H1 (cell line): ENCODE measurements around the gene SRGAP3. TPM values are rescaled to one million over a fixed set of nuclear protein-coding genes. Genes with fewer than 3 reads are reported as not detected.
A peak's percentile ranks its signal among the peaks of the same experiment; 100 is the strongest.

Source experiments
- CTCF ChIA-PET: fragments of 300-600 bp; sonication (Branson Sonifier 250); formaldehyde crosslinking; loops from one replicate; lab custom pipeline; 2021; ENCODE audit not compliant: partially characterized antibody; lab: Charles Lee
- POLR2A ChIA-PET: fragments of 300-600 bp; sonication (Branson Sonifier 250); formaldehyde crosslinking; loops from one replicate; lab custom pipeline; 2021; ENCODE audit warnings: inconsistent platforms; ENCODE audit not compliant: partially characterized antibody; lab: Charles Lee
- DNase-seq, 2 experiments: peaks; one replicate each; pipeline versions ENCODE4 v3.0.0 to v3.0.0-alpha.2; 2010 to 2022; ENCODE audit warnings: low spot score in 2 of 2, low read depth in 1 of 2, mixed read lengths in 1 of 2
- FAIRE-seq: peaks from 2 replicates; lab custom pipeline; 2011; peaks lifted over from hg19 to GRCh38; lab: Jason Lieb, UNC
- H2AFZ ChIP-seq: 2 replicates; pipeline ENCODE4 v1.8.1; 2012; ENCODE audit warnings: low read length, inconsistent platforms
- H2AK5ac ChIP-seq: 2 replicates; pipeline ENCODE4 v1.6.1; 2013; ENCODE audit warnings: low read depth, low read length
- H2BK120ac ChIP-seq: replicated peaks from 2 replicates; pipeline ENCODE3; 2013; ENCODE audit warnings: low read depth, low read length, inconsistent platforms
- H2BK12ac ChIP-seq: 2 replicates; pipeline ENCODE4 v1.6.1; 2013; ENCODE audit warnings: low read depth, low read length
- H2BK15ac ChIP-seq: 2 replicates; pipeline ENCODE4 v1.6.1; 2013; ENCODE audit warnings: low read length
- H2BK20ac ChIP-seq: 2 replicates; pipeline ENCODE4 v1.6.1; 2013; ENCODE audit warnings: low read length
- H2BK5ac ChIP-seq: 2 replicates; pipeline ENCODE4 v1.6.1; 2013; ENCODE audit warnings: low read depth, low read length
- H3K14ac ChIP-seq: 2 replicates; pipeline ENCODE4 v1.6.1; 2013; ENCODE audit warnings: inconsistent platforms; ENCODE audit not compliant: insufficient read length
- H3K18ac ChIP-seq: 2 replicates; pipeline ENCODE4 v1.6.1; 2013; ENCODE audit warnings: low read length; ENCODE audit errors: extremely low read depth
- H3K23ac ChIP-seq: 2 replicates; pipeline ENCODE4 v1.6.1; 2013; ENCODE audit warnings: inconsistent platforms; ENCODE audit not compliant: insufficient read length
- H3K23me2 ChIP-seq: 2 replicates; pipeline ENCODE4 v1.6.1; 2013; ENCODE audit warnings: low read depth, low read length
- H3K27ac ChIP-seq: 2 replicates; pipeline ENCODE4 v1.6.1; 2011; ENCODE audit warnings: low read depth, low read length, inconsistent platforms
- H3K27me3 ChIP-seq, 4 experiments: replicated peaks in 1 of 4; 1 replicate in 1 of 4; 2 replicates in 3 of 4; pipeline versions ENCODE4 v1.6.1 to v1.8.1; 2011 to 2013; ENCODE audit warnings: low read length in 3 of 4, mild to moderate bottlenecking in 3 of 4, inconsistent platforms in 2 of 4, mixed read lengths in 2 of 4, moderate library complexity in 1 of 4; ENCODE audit not compliant: control insufficient read depth in 3 of 4, insufficient read depth in 3 of 4; ENCODE audit errors: extremely low read depth in 1 of 4
- H3K36me3 ChIP-seq, 4 experiments: 2 replicates each; pipeline versions ENCODE4 v1.6.1 to v1.8.1; 2011 to 2013; ENCODE audit warnings: mild to moderate bottlenecking in 4 of 4, low read length in 3 of 4, moderate library complexity in 2 of 4, control low read depth in 1 of 4, inconsistent platforms in 1 of 4; ENCODE audit not compliant: insufficient read depth in 4 of 4, control insufficient read depth in 2 of 4
- H3K4ac ChIP-seq: replicated peaks from 2 replicates; pipeline ENCODE3; 2013; ENCODE audit warnings: low read length, low read depth, mixed read lengths, inconsistent platforms; ENCODE audit not compliant: insufficient read length
- H3K4me1 ChIP-seq, 4 experiments: replicated peaks in 1 of 4; 1 replicate in 1 of 4; 2 replicates in 3 of 4; pipeline versions ENCODE4 v1.6.1 to v1.8.1; 2011 to 2013; ENCODE audit warnings: low read length in 3 of 4, inconsistent platforms in 2 of 4, mixed read lengths in 1 of 4; ENCODE audit not compliant: insufficient read depth in 4 of 4, control insufficient read depth in 3 of 4
- H3K4me2 ChIP-seq, 2 experiments: 2 replicates each; pipeline versions ENCODE4 v1.6.1 to v1.8.1; 2011 to 2013; ENCODE audit warnings: low read depth in 2 of 2, low read length in 2 of 2, control low read depth in 1 of 2, inconsistent platforms in 1 of 2, mild to moderate bottlenecking in 1 of 2; ENCODE audit not compliant: insufficient read depth in 1 of 2
- H3K4me3 ChIP-seq, 4 experiments: fragments of 200-600, 300-600 bp in 1 of 4; sonication (generic), shearing (Covaris generic), sonication (Bioruptor Twin) in 1 of 4; 2 replicates each; pipeline versions ENCODE4 v1.5.1 to v1.8.1; 2011 to 2016; ENCODE audit warnings: low read length in 4 of 4, low read depth in 3 of 4, control low read depth in 2 of 4, inconsistent platforms in 2 of 4, mild to moderate bottlenecking in 2 of 4, mixed read lengths in 1 of 4, moderate library complexity in 1 of 4; ENCODE audit not compliant: insufficient read depth in 2 of 4; ENCODE audit errors: extremely low read depth in 1 of 4
- H3K56ac ChIP-seq: replicated peaks from 2 replicates; pipeline ENCODE3; 2013; ENCODE audit warnings: low read depth, mild to moderate bottlenecking, mixed read lengths, low read length, inconsistent platforms; ENCODE audit not compliant: insufficient read length
- H3K79me1 ChIP-seq: 2 replicates; pipeline ENCODE4 v1.6.1; 2013; ENCODE audit warnings: low read depth, low read length, control low read depth
- H3K79me2 ChIP-seq, 2 experiments: 2 replicates each; pipeline versions ENCODE4 v1.6.1 to v1.8.1; 2012 to 2013; ENCODE audit warnings: low read length in 2 of 2, mild to moderate bottlenecking in 2 of 2, inconsistent platforms in 1 of 2; ENCODE audit not compliant: insufficient read depth in 2 of 2, control insufficient read depth in 1 of 2
- H3K9ac ChIP-seq, 4 experiments: replicated peaks in 1 of 4; 1 replicate in 1 of 4; 2 replicates in 3 of 4; pipeline versions ENCODE4 v1.6.1 to v1.8.1; 2011 to 2013; ENCODE audit warnings: low read depth in 3 of 4, low read length in 3 of 4, control low read depth in 2 of 4, mild to moderate bottlenecking in 2 of 4, moderate library complexity in 2 of 4, inconsistent platforms in 1 of 4; ENCODE audit errors: extremely low read depth in 1 of 4
- H3K9me3 ChIP-seq, 2 experiments: 2 replicates each; pipeline versions ENCODE4 v1.6.1 to v1.8.1; 2012 to 2013; ENCODE audit warnings: mild to moderate bottlenecking in 2 of 2, moderate library complexity in 2 of 2, control low read depth in 1 of 2, inconsistent platforms in 1 of 2, low read depth in 1 of 2, low read length in 1 of 2, mixed read lengths in 1 of 2; ENCODE audit not compliant: insufficient read depth in 2 of 2
- H4K20me1 ChIP-seq, 2 experiments: replicated peaks in 1 of 2; 2 replicates each; pipeline versions ENCODE3 to v1.8.1; 2011 to 2013; ENCODE audit warnings: inconsistent platforms in 2 of 2, low read length in 2 of 2, mild to moderate bottlenecking in 1 of 2; ENCODE audit not compliant: insufficient read depth in 2 of 2, control insufficient read depth in 1 of 2
- H4K5ac ChIP-seq: 2 replicates; pipeline ENCODE4 v1.6.1; 2013; ENCODE audit warnings: low read length, low read depth, mixed read lengths, inconsistent platforms; ENCODE audit not compliant: insufficient read length
- H4K8ac ChIP-seq: 2 replicates; pipeline ENCODE4 v1.8.0; 2013; ENCODE audit warnings: mild to moderate bottlenecking, moderate library complexity, low read length, inconsistent platforms; ENCODE audit not compliant: insufficient read depth; ENCODE audit errors: extremely low read depth
- H4K91ac ChIP-seq: replicated peaks from 2 replicates; pipeline ENCODE3; 2013; ENCODE audit warnings: low read length, mixed read lengths, inconsistent platforms; ENCODE audit not compliant: insufficient read length
- KDM1A ChIP-seq: fragments of 200-600, 300-600 bp; sonication (generic); IDR thresholded peaks from 2 replicates; pipeline ENCODE4 v1.7.1; 2016; ENCODE audit warnings: mild to moderate bottlenecking, low read length, borderline replicate concordance
- POU5F1 ChIP-seq: IDR thresholded peaks from 2 replicates; pipeline ENCODE4 v1.6.1; 2011; ENCODE audit warnings: low read depth, mild to moderate bottlenecking, low read length, moderate library complexity
- RAD21 ChIP-seq, 2 experiments: IDR thresholded peaks in 1 of 2; conservative IDR thresholded peaks in 1 of 2; 2 replicates each; pipeline ENCODE4 v1.6.1; 2011; ENCODE audit warnings: low read depth in 2 of 2, low read length in 2 of 2, improper control_type of control experiment in 1 of 2, inconsistent platforms in 1 of 2, mild to moderate bottlenecking in 1 of 2, moderate library complexity in 1 of 2
- RBBP5 ChIP-seq: IDR thresholded peaks from 2 replicates; pipeline ENCODE4 v1.7.1; 2012; ENCODE audit warnings: low read depth, mild to moderate bottlenecking, inconsistent platforms, low read length, moderate library complexity, borderline replicate concordance
- TBP ChIP-seq: IDR thresholded peaks from 2 replicates; pipeline ENCODE4 v1.6.1; 2011; ENCODE audit warnings: low read depth, low read length, improper control_type of control experiment
- WGBS, 2 experiments: shearing (Covaris generic) in 1 of 2; methylation state at CpG; one replicate each; pipeline versions ENCODE4 v1.1.6 to v1.1.7; 2013 to 2015; ENCODE audit warnings: low lambda C conversion rate in 2 of 2, mixed read lengths in 2 of 2, inconsistent platforms in 1 of 2, low coverage in 1 of 2, missing lambda C conversion rate in 1 of 2; ENCODE audit not compliant: insufficient replicate concordance in 2 of 2, insufficient coverage in 1 of 2, insufficient read length in 1 of 2; ENCODE audit errors: extremely low coverage in 1 of 2, missing lambda C conversion rate in 1 of 2; 5-methylcytosine and 5-hydroxymethylcytosine counted together
- polyA plus RNA-seq, 7 experiments: library from polyadenylated mRNA; depleted of rRNA in 3 of 7; stranded (reverse) in 5 of 7; unstranded in 2 of 7; fragments of >200 nt in 5 of 7; fragments of 200-250 nt in 2 of 7; gene quantifications; 1 replicate in 5 of 7; 2 replicates in 1 of 7; 4 replicates in 1 of 7; pipeline versions ENCODE4 v1.2.1 to v1.2.3, GENCODE V29; 2011 to 2013; ENCODE audit warnings: missing spikeins in 2 of 7, mixed read lengths in 2 of 7
- total RNA-seq: library from RNA; stranded (reverse); fragmentation: NEBNext Ultra II Directional; extraction: Animal tissue kit (Norgen Biotek cat#: 25700); gene quantifications from 2 replicates; pipeline ENCODE4 v1.2.1, GENCODE V29; 2021
- TF ChIP-seq, protein P1 (sequence below): IDR thresholded peaks from 2 replicates; pipeline ENCODE4 v1.6.1; 2012; ENCODE audit warnings: low read length, inconsistent platforms

SRGAP3 gene
- total and polyA plus RNA-seq, 2 of the 8 experiments (the other 6 are each of a cell fraction or from before 2014, with no cell fraction given) = 5.8 to 11.4 TPM

DNA sequence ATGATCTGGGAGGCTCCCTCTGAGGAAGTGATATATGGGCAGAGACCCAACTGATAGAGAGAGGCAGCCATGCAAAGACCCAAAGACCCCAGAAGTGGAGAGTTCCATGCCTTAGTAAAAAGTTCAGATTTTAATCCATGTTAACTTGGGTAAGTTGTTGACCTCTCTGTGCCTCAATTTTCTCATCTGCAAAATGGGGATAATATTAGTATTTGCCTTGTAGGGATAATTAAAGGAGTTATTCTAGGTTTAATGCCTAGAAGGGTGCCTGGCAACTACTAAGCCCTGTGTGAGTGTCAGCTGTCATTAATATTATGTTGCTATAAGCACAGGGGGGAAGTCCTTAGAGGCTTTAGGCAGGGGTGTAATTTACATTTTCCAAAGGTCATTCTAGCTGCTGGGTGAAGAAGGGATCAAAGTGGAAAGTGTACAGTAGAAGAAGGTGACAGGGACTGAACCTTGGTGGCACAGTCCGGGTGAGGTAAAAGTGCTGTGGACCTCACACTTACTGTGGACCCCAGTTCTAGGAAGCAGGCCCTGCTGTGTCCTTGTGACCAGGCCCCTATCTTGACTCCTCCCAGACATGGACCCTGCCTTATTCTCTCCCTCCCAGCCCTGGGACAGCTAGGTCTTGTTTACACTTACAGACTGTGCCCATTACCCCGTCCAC, 283.2 kb downstream of the SRGAP3 start:
- no peaks in the 10 kb centered on the region for H3K36me3 ChIP-seq
- ChIA-PET POLR2A (interaction anchor here (1.1 to 1.7 kb wide), 2 partner anchors 14 to 397 kb away, joined by 3 to 4 read pairs; partner anchors contain the start of gene THUMPD3), CTCF (interaction anchor here (0.5 to 2.8 kb wide), 8 partner anchors 10 to 370 kb away, joined by 3 to 20 read pairs (median 4); no protein-coding TSS in a partner anchor)
- no peaks in the 10 kb centered on the region for H3K9me3 ChIP-seq
- peak overlapping the region; percentile 8; the same call in 1 of the 2 replicates for H2BK5ac ChIP-seq
- no peak overlapping the region for H2BK120ac ChIP-seq
- H3K56ac ChIP-seq = no peak overlapping the region
- H3K23me2 ChIP-seq = peaks cover 3% of the 10 kb centered on the region; the same call in 1 of the 2 replicates
- peaks cover 11 to 18% of the 10 kb centered on the region in 2 experiments for H3K79me2 ChIP-seq
- H4K8ac ChIP-seq = no peak overlapping the region
- H3K23ac ChIP-seq = no peak overlapping the region
- no peak overlapping the region for H3K9ac ChIP-seq
- peaks cover 0 to 10% (median 6%) of the 10 kb centered on the region in 4 experiments; a peak in 5 of 7 replicates for H3K4me1 ChIP-seq
- H4K91ac ChIP-seq = no peak overlapping the region
- H2AK5ac ChIP-seq = no peak overlapping the region
- no peak overlapping the region for H3K14ac ChIP-seq
- H3K18ac ChIP-seq = no peak overlapping the region
- H3K27me3 ChIP-seq = 0 out of 7 replicates have a peak, but pooled peaks cover 0 to 1% (median 0%) of the 10 kb centered on the region in 4 experiments
- peaks cover 11% of the 10 kb centered on the region for H3K79me1 ChIP-seq
- no peak overlapping the region for H2AFZ ChIP-seq
- H2BK15ac ChIP-seq = no peak overlapping the region
- 88% methylated on average over 2 of the region's 2 CpGs; no CpG with 5 or more reads in 1 of the 2 experiments for WGBS, 2 experiments
- peaks cover 0 to 1% of the 10 kb centered on the region in 2 experiments for H4K20me1 ChIP-seq
- H3K27ac ChIP-seq = no peak overlapping the region
- FAIRE-seq (no peak), DNase-seq (no peak)
- H3K4me3 ChIP-seq = no peak overlapping the region
- H2BK12ac ChIP-seq = 0 out of 2 replicates have a peak overlapping the region, but pooled peaks have one; percentile 40
- H3K4me2 ChIP-seq = no peak overlapping the region
- no peak overlapping the region for H4K5ac ChIP-seq
- H2BK20ac ChIP-seq = peak overlapping the region; percentile 19; the same call in 1 of the 2 replicates
- H3K4ac ChIP-seq = no peak overlapping the region
- no peak for TF ChIP-seq POU5F1
- TF ChIP-seq RAD21 (IDR thresholded peaks at IDR 0.05 in 1 of 2, conservative IDR thresholded peaks at IDR 0.05 in 1 of 2; ENCODE audit: low read depth in 2 of 2, low read length in 2 of 2) = no peak
- TF ChIP-seq KDM1A = no peak
- TF ChIP-seq, protein P1, sequence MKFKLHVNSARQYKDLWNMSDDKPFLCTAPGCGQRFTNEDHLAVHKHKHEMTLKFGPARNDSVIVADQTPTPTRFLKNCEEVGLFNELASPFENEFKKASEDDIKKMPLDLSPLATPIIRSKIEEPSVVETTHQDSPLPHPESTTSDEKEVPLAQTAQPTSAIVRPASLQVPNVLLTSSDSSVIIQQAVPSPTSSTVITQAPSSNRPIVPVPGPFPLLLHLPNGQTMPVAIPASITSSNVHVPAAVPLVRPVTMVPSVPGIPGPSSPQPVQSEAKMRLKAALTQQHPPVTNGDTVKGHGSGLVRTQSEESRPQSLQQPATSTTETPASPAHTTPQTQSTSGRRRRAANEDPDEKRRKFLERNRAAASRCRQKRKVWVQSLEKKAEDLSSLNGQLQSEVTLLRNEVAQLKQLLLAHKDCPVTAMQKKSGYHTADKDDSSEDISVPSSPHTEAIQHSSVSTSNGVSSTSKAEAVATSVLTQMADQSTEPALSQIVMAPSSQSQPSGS = no peak
- TF ChIP-seq RBBP5 = no peak
- TF ChIP-seq TBP = no peak
